ENCODE data around the gene ZNF410. TPM values are rescaled to one million over a fixed set of nuclear protein-coding genes. Genes with fewer than 3 reads are reported as not detected.

ZNF410 gene
- total and polyA plus RNA-seq, 4 experiments from 2014 or later: 46.2 to 70.9 (median 53.2) TPM

GRCh38 chr14:73851000-73851399 lies 35.7 kb upstream of the ZNF410 start:
- peak overlapping the region; percentile 92 to 99 (median 94) for H3K4me3 Mint-ChIP-seq
- Histone ChIP-seq H3K27me3 (ENCODE audit: insufficient read depth, low read length) (no peaks in the 10 kb centered on the region), H3K27ac (ENCODE audit: low read depth, low read length) (peak overlapping the region; percentile 66), H3K9me3 (ENCODE audit: control insufficient read depth in 1 of 2, low read length in 2 of 2) (no peaks in the 10 kb centered on the region), H3K4me1 (ENCODE audit: insufficient read depth, low read length) (peaks cover 17% of the 10 kb centered on the region), H3K36me3 (ENCODE audit: insufficient read depth, low read length) (no peaks in the 10 kb centered on the region), H3K4me3 (ENCODE audit: low read length in 2 of 2) (peak overlapping the region; percentile 42 to 91)
- no peaks in the 10 kb centered on the region for H3K9me3 Mint-ChIP-seq
- H3K36me3 Mint-ChIP-seq: peaks cover 0 to 10% of the 10 kb centered on the region in 2 donors
- H3K27me3 Mint-ChIP-seq: no peaks in the 10 kb centered on the region
- DNase-seq: no peak
- peak overlapping the region; percentile 93 to 99 (median 98) for H3K27ac Mint-ChIP-seq
- intact Hi-C loops (cut with micrococcal nuclease): no loop called here
- CTCF ChIA-PET (ENCODE audit: partially characterized antibody): interaction anchor here (0.5 to 1.9 kb wide), 10 partner anchors 8 to 833 kb away, joined by 3 to 8 read pairs (median 3); partner anchors contain the start of gene ZNF410
- peaks cover 9 to 24% (median 17%) of the 10 kb centered on the region in 4 donors for H3K4me1 Mint-ChIP-seq
- POLR2A ChIA-PET (ENCODE audit: partially characterized antibody): interaction anchor here (1.0 to 3.5 kb wide), 11 partner anchors 9 to 238 kb away, joined by 3 to 30 read pairs (median 6); partner anchors contain the start of genes ACOT6, COQ6, FAM161B and PNMA1

- H3K27me3 Mint-ChIP-seq: no peaks in the 10 kb centered on the region
- no peaks in the 10 kb centered on the region for H3K9me3 ChIP-seq (ENCODE audit: control insufficient read depth in 1 of 2, low read length in 2 of 2)
- H3K4me3 Mint-ChIP-seq: peak within 1 kb of the TSS; percentile 92 to 99 (median 94)
- peak; percentile 88 to 93 (median 91) for DNase-seq
- peak within 1 kb of the TSS; percentile 93 to 99 (median 98) for H3K27ac Mint-ChIP-seq
- peaks cover 0 to 10% of the 10 kb centered on the region in 2 donors for H3K36me3 Mint-ChIP-seq
- H3K9me3 Mint-ChIP-seq: no peaks in the 10 kb centered on the region
- CTCF ChIA-PET (ENCODE audit: partially characterized antibody): interaction anchor here (0.5 to 1.9 kb wide), 11 partner anchors 8 to 833 kb away, joined by 3 to 8 read pairs (median 3); partner anchors contain the start of gene ZNF410
- H3K4me1 Mint-ChIP-seq: peaks cover 9 to 24% (median 17%) of the 10 kb centered on the region in 4 donors
- POLR2A ChIA-PET (ENCODE audit: partially characterized antibody): interaction anchor here (0.6 to 3.5 kb wide), 19 partner anchors 9 to 361 kb away, joined by 3 to 30 read pairs (median 4); partner anchors contain the start of genes ACOT2, ACOT4, ACOT6 and BBOF1
- H3K27ac ChIP-seq (ENCODE audit: low read depth, low read length): peak within 1 kb of the TSS; percentile 66
- intact Hi-C loops (cut with micrococcal nuclease): loop anchor here (1.0 kb wide), 2 partner anchors 35 to 99 kb away; partner anchors contain the start of genes COQ6, FAM161B and ZNF410
- peaks cover 17% of the 10 kb centered on the region for H3K4me1 ChIP-seq (ENCODE audit: insufficient read depth, low read length)
- H3K4me3 ChIP-seq (ENCODE audit: low read length in 2 of 2): peak within 1 kb of the TSS; percentile 42 to 91
- H3K27me3 ChIP-seq (ENCODE audit: insufficient read depth, low read length): no peaks in the 10 kb centered on the region
- no peaks in the 10 kb centered on the region for H3K36me3 ChIP-seq (ENCODE audit: insufficient read depth, low read length)
These were observed 34.9 kb upstream of the ZNF410 start, which contains the start of gene PTGR2 for GRCh38 chr14:73851567-73852382. TSS of gene PTGR2 (plus strand) at chr14:73851831. CDS start at chr14:73858863, 7,032 bp downstream.

- no peaks in the 10 kb centered on the region for H3K9me3 ChIP-seq (ENCODE audit: control insufficient read depth in 1 of 2, low read length in 2 of 2)
- intact Hi-C loops (cut with micrococcal nuclease): no loop called here
- Mint-ChIP-seq H3K4me3 (no peak overlapping the region), H3K27me3 (no peaks in the 10 kb centered on the region), H3K4me1 (no peaks in the 10 kb centered on the region), H3K9me3 (no peaks in the 10 kb centered on the region), H3K36me3 (peaks cover 0 to 2% of the 10 kb centered on the region in 2 donors), H3K27ac (no peak overlapping the region)
- H3K4me3 ChIP-seq (ENCODE audit: low read length in 2 of 2): no peak overlapping the region
- no peak for DNase-seq
- H3K27me3 ChIP-seq (ENCODE audit: insufficient read depth, low read length): no peaks in the 10 kb centered on the region
- ChIA-PET CTCF (ENCODE audit: partially characterized antibody) (no interaction called here), POLR2A (ENCODE audit: partially characterized antibody) (no interaction called here)
- H3K4me1 ChIP-seq (ENCODE audit: insufficient read depth, low read length): no peaks in the 10 kb centered on the region
- no peak overlapping the region for H3K27ac ChIP-seq (ENCODE audit: low read depth, low read length)
- no peaks in the 10 kb centered on the region for H3K36me3 ChIP-seq (ENCODE audit: insufficient read depth, low read length)
These were observed 27.5 kb upstream of the ZNF410 start for GRCh38 chr14:73859145-73859544.

- intact Hi-C loops (cut with micrococcal nuclease): no loop called here
- H3K27ac Mint-ChIP-seq: peak overlapping the region in 1 of 7 donors; percentile 61
- H3K4me1 Mint-ChIP-seq: no peaks in the 10 kb centered on the region
- Histone ChIP-seq H3K27me3 (ENCODE audit: insufficient read depth, low read length) (no peaks in the 10 kb centered on the region), H3K36me3 (ENCODE audit: insufficient read depth, low read length) (no peaks in the 10 kb centered on the region), H3K27ac (ENCODE audit: low read depth, low read length) (no peak overlapping the region), H3K4me3 (ENCODE audit: low read length in 2 of 2) (no peak overlapping the region), H3K9me3 (ENCODE audit: control insufficient read depth in 1 of 2, low read length in 2 of 2) (no peaks in the 10 kb centered on the region), H3K4me1 (ENCODE audit: insufficient read depth, low read length) (no peaks in the 10 kb centered on the region)
- no peak overlapping the region for H3K4me3 Mint-ChIP-seq
- peaks cover 2 to 8% of the 10 kb centered on the region in 2 donors for H3K36me3 Mint-ChIP-seq
- no peaks in the 10 kb centered on the region for H3K27me3 Mint-ChIP-seq
- H3K9me3 Mint-ChIP-seq: no peaks in the 10 kb centered on the region
- no peak for DNase-seq
- CTCF ChIA-PET (ENCODE audit: partially characterized antibody): interaction anchor here (0.8 kb wide), 1 partner anchor 9 kb away, joined by 3 read pairs; no protein-coding TSS in a partner anchor
- POLR2A ChIA-PET (ENCODE audit: partially characterized antibody): no interaction called here
These were observed 25.6 kb upstream of the ZNF410 start for GRCh38 chr14:73861073-73861472.

- no peaks in the 10 kb centered on the region for H3K4me1 Mint-ChIP-seq
- ChIA-PET POLR2A (ENCODE audit: partially characterized antibody) (no interaction called here), CTCF (ENCODE audit: partially characterized antibody) (no interaction called here)
- Histone ChIP-seq H3K27me3 (ENCODE audit: insufficient read depth, low read length) (no peaks in the 10 kb centered on the region), H3K4me3 (ENCODE audit: low read length in 2 of 2) (no peak overlapping the region), H3K36me3 (ENCODE audit: insufficient read depth, low read length) (no peaks in the 10 kb centered on the region), H3K9me3 (ENCODE audit: control insufficient read depth in 1 of 2, low read length in 2 of 2) (no peaks in the 10 kb centered on the region), H3K27ac (ENCODE audit: low read depth, low read length) (no peak overlapping the region), H3K4me1 (ENCODE audit: insufficient read depth, low read length) (no peaks in the 10 kb centered on the region)
- H3K36me3 Mint-ChIP-seq: peaks cover 2 to 8% of the 10 kb centered on the region in 2 donors
- H3K9me3 Mint-ChIP-seq: no peaks in the 10 kb centered on the region
- no peak for DNase-seq
- H3K27ac Mint-ChIP-seq: no peak overlapping the region
- H3K27me3 Mint-ChIP-seq: no peaks in the 10 kb centered on the region
- intact Hi-C loops (cut with micrococcal nuclease): no loop called here
- H3K4me3 Mint-ChIP-seq: no peak overlapping the region
These were observed 24.2 kb upstream of the ZNF410 start for GRCh38 chr14:73862480-73862879.

GRCh38 chr14:73863209-73863608 lies 23.4 kb upstream of the ZNF410 start:
- no peaks in the 10 kb centered on the region for H3K27me3 Mint-ChIP-seq

GRCh38 chr14:73865534-73866113 lies 21.0 kb upstream of the ZNF410 start:
- no peaks in the 10 kb centered on the region for H3K9me3 ChIP-seq (ENCODE audit: control insufficient read depth in 1 of 2, low read length in 2 of 2)
- Mint-ChIP-seq H3K27me3 (no peaks in the 10 kb centered on the region), H3K4me3 (no peak overlapping the region), H3K4me1 (peaks cover 0 to 1% (median 0%) of the 10 kb centered on the region in 4 donors), H3K27ac (no peak overlapping the region), H3K9me3 (no peaks in the 10 kb centered on the region), H3K36me3 (peaks cover 2 to 8% of the 10 kb centered on the region in 2 donors)
- intact Hi-C loops (cut with micrococcal nuclease): no loop called here
- no peak for DNase-seq
- no peaks in the 10 kb centered on the region for H3K27me3 ChIP-seq (ENCODE audit: insufficient read depth, low read length)
- no peak overlapping the region for H3K4me3 ChIP-seq (ENCODE audit: low read length in 2 of 2)
- no peaks in the 10 kb centered on the region for H3K36me3 ChIP-seq (ENCODE audit: insufficient read depth, low read length)
- ChIA-PET CTCF (ENCODE audit: partially characterized antibody) (interaction anchor here (0.9 to 1.1 kb wide), 2 partner anchors 14 to 35 kb away, joined by 3 read pairs; partner anchors contain the start of gene PTGR2), POLR2A (ENCODE audit: partially characterized antibody) (no interaction called here)
- H3K27ac ChIP-seq (ENCODE audit: low read depth, low read length): no peak overlapping the region
- H3K4me1 ChIP-seq (ENCODE audit: insufficient read depth, low read length): no peaks in the 10 kb centered on the region

More at GRCh38 chr14:73863209-73863608, 23.4 kb upstream of the ZNF410 start:
- Mint-ChIP-seq H3K9me3 (no peaks in the 10 kb centered on the region), H3K27ac (peak overlapping the region in 1 of 7 donors; percentile 37), H3K4me3 (no peak overlapping the region), H3K36me3 (peaks cover 2 to 8% of the 10 kb centered on the region in 2 donors), H3K4me1 (no peaks in the 10 kb centered on the region)
- Histone ChIP-seq H3K4me3 (ENCODE audit: low read length in 2 of 2) (no peak overlapping the region), H3K4me1 (ENCODE audit: insufficient read depth, low read length) (no peaks in the 10 kb centered on the region), H3K36me3 (ENCODE audit: insufficient read depth, low read length) (no peaks in the 10 kb centered on the region), H3K27me3 (ENCODE audit: insufficient read depth, low read length) (no peaks in the 10 kb centered on the region), H3K27ac (ENCODE audit: low read depth, low read length) (no peak overlapping the region), H3K9me3 (ENCODE audit: control insufficient read depth in 1 of 2, low read length in 2 of 2) (no peaks in the 10 kb centered on the region)
- ChIA-PET POLR2A (ENCODE audit: partially characterized antibody) (no interaction called here), CTCF (ENCODE audit: partially characterized antibody) (no interaction called here)
- intact Hi-C loops (cut with micrococcal nuclease): no loop called here
- no peak for DNase-seq

Data from CD4-positive, alpha-beta memory T cell (primary cell).